ENCODE data around the gene EPHX1. TPM values are rescaled to one million over a fixed set of nuclear protein-coding genes. Genes with fewer than 3 reads are reported as not detected.

Gene EPHX1
- total RNA-seq, 1 donor: 31.5 TPM

DNA sequence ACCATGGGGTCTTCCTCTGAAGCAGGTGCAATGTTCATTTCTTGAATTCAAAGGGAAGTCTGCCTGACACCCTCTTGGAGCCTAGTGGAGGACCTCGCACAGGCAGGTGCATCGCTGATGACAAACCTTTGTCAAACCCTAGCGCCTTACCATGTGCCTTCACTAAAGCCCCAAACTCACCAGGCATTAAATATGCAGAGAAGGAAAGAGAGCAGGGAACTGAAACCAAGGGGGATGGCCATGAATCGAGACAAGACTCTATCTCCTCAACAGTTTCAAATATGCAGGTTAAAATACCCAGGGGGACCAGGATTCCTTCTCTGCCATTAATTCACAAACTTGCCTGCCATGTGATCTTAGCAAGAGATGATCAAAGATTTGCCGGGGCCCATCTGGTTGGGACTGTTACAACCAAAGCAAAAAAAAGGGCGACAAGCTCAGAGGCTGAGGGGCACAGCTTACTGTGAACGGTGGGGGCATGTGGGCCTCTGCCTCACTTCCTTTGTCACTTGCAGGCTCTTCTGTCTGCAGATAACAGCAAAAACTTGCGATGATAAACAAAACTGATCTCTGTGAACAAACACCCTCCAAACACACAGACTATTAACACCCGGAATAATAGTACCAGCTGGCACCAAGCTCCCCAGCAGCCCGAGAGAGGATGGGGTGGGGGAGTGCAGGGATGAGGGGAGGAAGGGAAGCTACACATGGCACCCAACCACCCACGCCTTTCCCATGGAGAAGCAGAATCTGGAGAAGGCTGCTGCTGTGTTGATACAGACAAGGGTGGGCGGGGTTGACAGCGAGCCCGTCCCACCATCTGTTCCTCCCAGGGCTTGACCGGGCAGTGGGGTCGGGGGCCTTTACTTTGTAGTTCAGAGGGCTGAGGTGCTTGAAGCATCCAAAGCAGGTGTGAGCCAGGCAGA lies 38.4 kb downstream of the EPHX1 start:
- no peak overlapping the region for H3K4me3 ChIP-seq (ENCODE audit: low read depth, low read length)
- TF ChIP-seq, protein P1, sequence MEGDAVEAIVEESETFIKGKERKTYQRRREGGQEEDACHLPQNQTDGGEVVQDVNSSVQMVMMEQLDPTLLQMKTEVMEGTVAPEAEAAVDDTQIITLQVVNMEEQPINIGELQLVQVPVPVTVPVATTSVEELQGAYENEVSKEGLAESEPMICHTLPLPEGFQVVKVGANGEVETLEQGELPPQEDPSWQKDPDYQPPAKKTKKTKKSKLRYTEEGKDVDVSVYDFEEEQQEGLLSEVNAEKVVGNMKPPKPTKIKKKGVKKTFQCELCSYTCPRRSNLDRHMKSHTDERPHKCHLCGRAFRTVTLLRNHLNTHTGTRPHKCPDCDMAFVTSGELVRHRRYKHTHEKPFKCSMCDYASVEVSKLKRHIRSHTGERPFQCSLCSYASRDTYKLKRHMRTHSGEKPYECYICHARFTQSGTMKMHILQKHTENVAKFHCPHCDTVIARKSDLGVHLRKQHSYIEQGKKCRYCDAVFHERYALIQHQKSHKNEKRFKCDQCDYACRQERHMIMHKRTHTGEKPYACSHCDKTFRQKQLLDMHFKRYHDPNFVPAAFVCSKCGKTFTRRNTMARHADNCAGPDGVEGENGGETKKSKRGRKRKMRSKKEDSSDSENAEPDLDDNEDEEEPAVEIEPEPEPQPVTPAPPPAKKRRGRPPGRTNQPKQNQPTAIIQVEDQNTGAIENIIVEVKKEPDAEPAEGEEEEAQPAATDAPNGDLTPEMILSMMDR (IDR thresholded peaks at IDR 0.05; ENCODE audit: insufficient read depth, low read depth, low read length): no peak
- peak; percentile 22 for DNase-seq (ENCODE audit: low read depth)

DNA sequence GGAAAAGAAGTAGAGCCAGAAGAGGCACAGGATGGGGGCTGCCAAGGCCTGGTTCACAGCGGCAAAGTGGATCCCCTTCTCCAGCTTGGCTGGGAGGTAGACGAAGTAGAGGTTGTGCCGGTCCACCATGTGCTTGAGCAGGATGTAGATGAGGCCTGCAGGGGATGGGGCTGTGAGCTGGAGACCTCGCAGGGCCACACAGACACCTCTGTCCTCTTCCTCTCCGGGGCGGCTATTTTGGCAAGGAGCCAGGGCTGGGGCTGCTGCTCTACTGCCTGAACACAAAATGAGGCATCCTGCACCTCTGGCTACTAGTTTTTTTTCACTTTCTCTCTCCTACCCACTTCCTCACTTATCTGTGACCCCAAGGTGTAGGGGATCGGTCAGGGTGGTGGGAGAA lies 40.0 kb downstream of the EPHX1 start:
- H3K4me3 ChIP-seq (ENCODE audit: low read depth, low read length): no peak overlapping the region
- TF ChIP-seq, protein P1 (IDR thresholded peaks at IDR 0.05; ENCODE audit: insufficient read depth, low read depth, low read length): no peak
- no peak for DNase-seq (ENCODE audit: low read depth)

DNA sequence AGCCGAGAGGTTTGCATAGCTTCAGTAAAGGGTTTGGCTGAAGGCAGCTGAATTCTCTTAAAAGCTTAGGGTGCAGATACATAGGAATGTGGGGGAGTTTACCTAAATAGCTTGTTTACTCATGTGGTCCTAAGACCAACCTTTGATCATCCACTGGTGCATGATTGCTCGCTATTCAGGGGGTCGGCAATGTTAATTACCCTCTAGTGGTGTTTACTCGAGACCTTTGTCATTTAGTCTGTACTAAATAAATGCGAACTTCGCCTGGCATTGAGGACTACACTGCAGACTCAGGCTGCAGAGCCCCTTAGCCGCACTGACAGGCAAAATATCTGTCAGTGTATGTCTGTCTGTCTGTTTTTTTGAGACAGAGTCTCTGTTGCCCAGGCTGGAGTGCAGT lies 40.4 kb downstream of the EPHX1 start:
- H3K4me3 ChIP-seq (ENCODE audit: low read depth, low read length): no peak overlapping the region
- no peak for DNase-seq (ENCODE audit: low read depth)
- TF ChIP-seq, protein P1 (IDR thresholded peaks at IDR 0.05; ENCODE audit: insufficient read depth, low read depth, low read length): no peak

DNA sequence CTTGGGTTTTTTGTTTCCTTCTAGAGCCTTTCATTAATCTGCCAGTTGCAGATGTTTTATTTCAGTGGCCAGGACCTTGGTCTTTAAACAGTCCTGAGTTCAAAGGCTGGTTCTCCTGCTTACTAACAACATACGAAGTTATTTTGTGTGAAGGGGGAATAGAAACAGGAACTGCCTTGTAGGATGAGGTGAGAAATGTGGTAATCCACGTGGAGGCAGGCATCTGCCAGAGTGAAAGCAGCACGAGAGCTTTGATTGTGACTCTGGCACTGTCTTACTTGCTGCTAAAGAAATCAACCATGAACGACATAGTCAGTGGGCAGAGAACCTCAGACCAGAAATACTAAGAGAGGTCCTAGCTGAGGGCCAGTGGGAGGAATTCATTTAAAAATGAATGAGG lies 41.9 kb downstream of the EPHX1 start:
- TF ChIP-seq, protein P1 (IDR thresholded peaks at IDR 0.05; ENCODE audit: insufficient read depth, low read depth, low read length): no peak
- no peak overlapping the region for H3K4me3 ChIP-seq (ENCODE audit: low read depth, low read length)
- DNase-seq (ENCODE audit: low read depth): peak; percentile 65

DNA sequence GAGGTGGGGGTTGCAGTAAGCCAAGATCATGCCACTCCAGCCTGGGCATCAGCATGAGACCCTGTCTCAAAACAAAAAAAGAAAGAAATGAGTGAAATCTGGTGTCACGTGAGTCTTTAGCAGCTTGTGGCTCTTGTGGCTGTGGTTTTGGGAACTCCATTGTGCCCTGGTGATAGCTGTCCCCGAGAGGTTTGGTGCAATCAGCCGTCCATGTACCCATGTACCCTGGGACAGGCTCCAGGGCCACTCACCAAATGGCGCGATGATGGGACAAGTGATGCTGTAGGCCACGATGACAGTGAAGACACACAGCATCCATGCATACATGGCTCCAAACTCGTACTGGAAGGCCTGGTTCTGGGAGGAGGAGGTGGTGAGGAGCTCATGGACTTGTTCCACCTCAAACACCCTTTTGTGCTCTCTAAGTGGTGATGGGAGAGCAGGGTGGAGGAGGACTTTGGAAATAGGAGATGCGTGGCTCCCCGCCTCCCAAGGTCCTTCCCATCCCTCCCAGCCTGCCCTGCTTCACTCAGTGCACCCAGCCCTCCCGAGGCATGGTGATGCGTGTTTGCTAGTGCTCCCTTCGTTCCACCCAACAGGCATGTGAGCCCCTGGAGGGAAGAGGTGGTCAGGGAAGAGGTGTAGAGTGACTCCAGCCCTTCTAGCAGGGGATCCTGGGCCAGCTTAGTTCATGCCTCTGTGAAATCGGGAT lies 42.6 kb downstream of the EPHX1 start:
- TF ChIP-seq, protein P1 (IDR thresholded peaks at IDR 0.05; ENCODE audit: insufficient read depth, low read depth, low read length): no peak
- H3K4me3 ChIP-seq (ENCODE audit: low read depth, low read length): no peak overlapping the region
- no peak for DNase-seq (ENCODE audit: low read depth)

DNA sequence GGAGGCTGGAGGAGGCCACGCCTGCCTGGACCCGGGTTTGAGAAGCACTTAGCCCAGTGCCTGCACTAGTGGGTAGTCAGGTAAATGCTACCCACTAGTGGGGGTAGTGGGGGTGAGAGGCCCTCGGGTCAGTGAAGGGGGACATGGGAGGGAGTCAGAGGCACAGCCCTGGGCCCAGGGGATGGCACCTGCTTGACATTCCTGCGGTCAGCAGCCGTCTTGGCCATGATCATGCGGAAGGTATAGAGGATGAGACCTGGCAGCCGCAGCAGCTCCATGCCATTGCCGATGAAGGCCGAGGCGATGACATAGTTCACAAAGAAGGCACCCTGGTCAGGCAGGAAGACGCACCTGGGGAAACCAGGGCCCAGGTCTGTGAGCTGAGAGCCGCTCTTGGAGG lies 43.5 kb downstream of the EPHX1 start:
- no peak for DNase-seq (ENCODE audit: low read depth)
- TF ChIP-seq, protein P1 (IDR thresholded peaks at IDR 0.05; ENCODE audit: insufficient read depth, low read depth, low read length): no peak
- H3K4me3 ChIP-seq (ENCODE audit: low read depth, low read length): no peak overlapping the region
